Measurements from ENCODE around the gene NAALADL2. TPM values are rescaled to one million over a fixed set of nuclear protein-coding genes. Genes with fewer than 3 reads are reported as not detected.
"Not testable (repeated sequence)": the region's sequence is repeated elsewhere in the genome, so short reads cannot be mapped to it uniquely, and the experiment has no call there.

Gene NAALADL2
- polyA plus RNA-seq, 1 donor, result 5.9 TPM

DNA sequence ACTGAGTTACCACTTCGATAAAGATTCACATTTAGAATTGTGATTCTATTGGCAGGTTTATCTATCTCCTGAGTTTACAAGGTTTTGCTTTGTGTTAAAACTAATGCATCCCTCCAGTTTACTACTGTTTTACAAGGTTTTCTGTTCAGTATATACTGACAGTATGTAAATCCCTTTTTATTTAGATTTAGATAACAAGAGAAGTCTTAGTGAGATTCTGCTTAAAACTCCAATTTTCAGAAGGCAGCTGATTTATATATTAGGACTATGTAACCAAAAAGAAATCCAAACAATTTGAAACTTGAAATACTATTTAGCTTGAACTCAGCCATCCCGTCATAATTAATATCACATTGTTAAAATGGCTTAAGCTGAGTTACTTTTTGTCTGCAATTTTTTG, 619.2 kb downstream of the NAALADL2 start:
- no peak for DNase-seq (ENCODE audit: low read depth)

DNA sequence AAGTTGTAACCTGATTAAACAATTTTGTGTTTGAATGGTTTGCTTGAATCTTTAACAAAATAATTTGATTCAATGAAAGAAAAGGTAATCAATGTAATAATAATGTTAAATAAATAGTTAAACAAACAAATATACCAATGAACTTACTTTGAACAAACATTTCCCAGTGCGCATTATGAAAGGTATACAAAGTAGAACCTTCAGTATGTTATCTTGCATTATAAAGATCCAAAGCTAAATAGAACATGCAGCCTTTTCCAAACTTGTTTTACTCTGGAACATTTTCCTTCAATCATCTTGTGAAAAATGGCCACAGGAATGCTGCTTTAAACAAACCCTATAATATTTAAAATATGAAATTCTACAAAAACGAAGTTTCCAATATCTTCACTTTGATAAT, 620.0 kb downstream of the NAALADL2 start:
- DNase-seq (ENCODE audit: low read depth), result no peak

DNA sequence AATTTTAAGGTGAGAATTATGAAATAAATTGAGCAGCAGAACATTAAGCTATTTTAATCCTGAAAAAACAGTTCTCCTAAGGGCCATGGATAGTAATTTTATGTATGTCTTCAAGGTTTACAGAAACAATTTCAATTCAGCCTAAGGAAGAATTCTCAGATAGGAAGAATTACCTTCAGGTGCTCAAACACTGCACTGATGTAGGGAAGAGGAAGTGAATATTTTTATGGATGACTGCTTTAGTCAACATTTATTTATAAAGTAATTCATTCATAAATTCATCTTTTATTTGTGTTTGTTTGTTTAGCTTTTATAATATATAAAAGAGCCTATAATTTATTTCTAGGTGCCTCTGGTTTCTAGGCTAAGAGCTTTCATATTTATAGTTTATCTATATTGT, 620.7 kb downstream of the NAALADL2 start:
- no peak for DNase-seq (ENCODE audit: low read depth)

DNA sequence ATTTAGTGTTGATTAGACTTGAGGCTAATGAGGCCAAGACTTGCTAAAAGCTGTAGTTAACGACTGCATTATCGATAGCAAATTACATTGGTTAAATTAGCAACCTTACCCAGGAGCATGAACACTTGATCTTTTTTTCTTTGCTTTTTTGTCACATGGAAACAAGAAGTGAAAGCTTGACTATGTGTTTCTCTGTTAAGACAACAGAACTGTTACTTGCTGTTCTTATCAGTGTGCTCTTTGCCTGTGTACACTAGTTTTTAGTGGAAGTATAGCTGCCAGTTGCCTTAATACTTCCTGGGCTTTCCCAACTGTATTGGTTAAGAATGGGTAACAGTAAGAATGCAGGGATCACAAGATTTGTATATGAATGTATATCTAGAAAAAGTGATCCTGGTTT, 625.5 kb downstream of the NAALADL2 start:
- no peak for DNase-seq (ENCODE audit: low read depth)

DNA sequence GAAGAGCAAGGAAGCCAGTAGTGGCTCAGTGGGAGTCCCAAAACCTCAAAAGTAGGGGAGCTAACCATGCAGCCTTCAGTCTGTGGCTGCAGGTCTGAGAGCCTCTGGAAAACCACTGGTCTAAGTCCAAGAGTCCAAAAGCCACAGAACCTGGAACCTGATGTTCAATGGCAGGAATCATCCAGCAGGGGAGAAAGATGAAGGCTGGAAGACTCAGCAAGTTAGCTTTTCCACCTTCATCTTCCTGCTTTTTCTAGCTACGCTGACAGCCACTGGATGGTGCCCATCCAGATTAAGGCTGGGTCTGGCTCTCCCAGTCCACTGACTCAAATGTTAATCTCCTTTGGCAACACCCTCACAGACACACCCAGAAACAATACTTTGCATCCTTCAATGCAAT, 626.3 kb downstream of the NAALADL2 start:
- DNase-seq (ENCODE audit: low read depth), result no peak

DNA sequence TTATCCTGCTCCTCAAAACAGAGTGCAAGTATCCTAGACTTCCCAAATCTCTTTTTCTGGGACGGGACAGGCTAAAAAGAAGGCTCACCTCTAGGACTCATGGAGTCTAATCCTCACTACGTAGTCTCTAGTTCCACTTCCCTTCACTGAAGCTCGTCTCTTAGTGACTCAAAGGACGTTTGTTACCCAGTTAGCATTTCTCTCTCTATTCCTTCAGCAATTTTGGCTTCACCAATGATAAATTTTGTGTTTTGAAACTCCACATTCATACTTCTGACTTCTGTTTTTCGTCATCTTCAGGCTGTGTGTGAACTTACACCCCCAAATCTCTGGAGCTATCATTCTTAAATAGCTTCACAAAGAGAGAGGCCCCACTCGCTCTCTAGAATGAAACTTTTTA, 627.1 kb downstream of the NAALADL2 start:
- DNase-seq (ENCODE audit: low read depth), result no peak

DNA sequence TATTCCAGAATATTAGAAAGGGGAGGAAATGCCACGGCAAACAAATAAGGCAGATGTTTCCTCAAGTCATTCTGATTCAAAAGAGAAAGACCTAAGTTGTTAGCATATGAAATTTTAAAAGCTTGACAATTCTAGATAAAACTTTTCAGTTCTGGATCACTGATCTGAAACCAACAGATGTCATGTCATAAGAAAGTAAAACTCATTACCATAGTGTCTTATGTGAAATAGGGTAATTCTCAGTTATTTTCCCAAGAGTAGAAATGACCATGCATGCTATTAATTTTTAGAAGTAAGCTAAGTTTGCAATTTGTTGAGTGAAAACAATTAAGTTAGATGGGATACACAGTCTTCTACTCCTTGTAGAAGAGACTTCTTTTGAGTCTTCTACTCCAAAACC, 630.3 kb downstream of the NAALADL2 start:
- no peak for DNase-seq (ENCODE audit: low read depth)

DNA sequence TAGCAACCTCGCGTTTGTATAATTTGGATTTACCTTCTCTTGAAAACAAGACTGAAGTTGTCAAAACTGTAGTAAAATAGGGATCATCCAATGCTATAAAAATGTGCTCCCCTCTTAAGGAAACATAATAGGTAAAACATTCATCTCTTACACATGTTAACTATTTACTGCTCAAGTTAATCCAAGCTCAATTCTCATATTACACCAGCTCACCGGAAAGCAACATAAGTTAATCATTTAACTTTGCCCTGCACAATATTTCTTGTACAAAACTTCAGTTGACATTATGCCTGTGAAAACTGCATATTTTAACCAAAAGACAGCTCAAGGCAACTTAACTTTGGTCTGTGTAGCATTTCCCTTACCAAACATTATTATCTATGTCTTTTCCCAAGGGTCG, 634.2 kb downstream of the NAALADL2 start:
- DNase-seq (ENCODE audit: low read depth), result no peak

DNA sequence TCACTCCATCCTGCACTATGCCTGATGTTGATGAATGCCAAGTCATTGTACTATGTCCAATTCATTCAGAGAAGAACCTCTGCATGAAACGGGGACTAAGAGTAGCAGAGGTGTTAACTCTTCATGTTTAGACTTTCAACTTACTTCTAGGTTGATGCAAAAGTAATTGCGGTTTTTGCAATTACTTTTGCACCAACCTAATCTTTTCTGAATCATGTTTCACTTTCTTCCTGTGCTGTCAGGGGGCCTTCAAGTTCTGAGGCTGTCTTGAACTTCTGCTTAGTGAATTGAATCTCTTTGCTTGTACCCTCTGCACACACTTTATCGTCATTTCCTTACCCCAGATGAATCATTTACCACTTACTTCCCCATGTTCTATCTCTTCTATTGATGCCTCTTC, 636.2 kb downstream of the NAALADL2 start:
- no peak for DNase-seq (ENCODE audit: low read depth)

DNA sequence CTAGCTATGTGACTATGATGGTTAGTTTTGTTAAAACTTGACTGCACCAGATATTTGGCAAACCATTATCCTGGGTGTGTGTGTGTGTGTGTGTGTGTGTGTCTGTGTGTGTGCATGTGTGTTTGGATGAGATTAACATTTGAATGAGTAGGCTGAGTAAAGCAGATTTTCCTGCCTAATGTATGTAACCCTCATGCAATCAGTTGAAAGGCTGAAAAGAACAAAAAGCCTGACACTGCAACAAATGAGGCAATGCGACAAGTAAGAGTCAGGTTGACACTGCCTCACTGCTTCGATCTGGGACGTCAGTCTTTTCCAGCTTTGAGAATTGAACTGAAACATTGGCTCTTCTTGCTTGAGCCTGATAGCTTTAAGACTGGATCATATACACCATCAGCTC, 643.0 kb downstream of the NAALADL2 start:
- DNase-seq (ENCODE audit: low read depth), result no peak

DNA sequence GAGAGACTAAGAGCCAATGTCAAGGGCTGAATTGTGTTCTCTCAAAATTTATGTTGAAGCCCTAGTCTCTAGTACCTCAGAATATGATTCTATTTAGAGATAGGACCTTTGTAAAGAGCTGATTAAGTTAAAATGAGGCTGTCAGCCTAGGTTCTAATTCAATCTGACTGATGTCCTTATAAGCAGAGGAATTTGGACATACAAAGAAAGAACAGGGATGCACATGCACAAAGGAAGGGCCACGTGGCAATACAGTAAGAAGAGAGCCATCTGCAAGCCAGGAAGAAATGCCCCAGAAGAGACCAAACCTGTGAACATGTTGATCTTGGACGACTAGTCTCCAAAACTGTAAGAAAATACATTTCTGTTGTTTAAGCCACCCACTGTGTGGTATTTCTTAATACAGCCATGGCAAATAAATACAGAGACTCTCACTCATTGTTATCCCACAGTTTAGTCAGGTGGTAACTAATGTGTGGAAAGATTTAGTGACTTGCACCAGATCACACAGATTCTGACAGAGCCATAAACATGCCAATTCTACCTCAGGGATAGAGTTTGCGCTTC, 652.2 kb downstream of the NAALADL2 start:
- no peak for DNase-seq (ENCODE audit: low read depth)

DNA sequence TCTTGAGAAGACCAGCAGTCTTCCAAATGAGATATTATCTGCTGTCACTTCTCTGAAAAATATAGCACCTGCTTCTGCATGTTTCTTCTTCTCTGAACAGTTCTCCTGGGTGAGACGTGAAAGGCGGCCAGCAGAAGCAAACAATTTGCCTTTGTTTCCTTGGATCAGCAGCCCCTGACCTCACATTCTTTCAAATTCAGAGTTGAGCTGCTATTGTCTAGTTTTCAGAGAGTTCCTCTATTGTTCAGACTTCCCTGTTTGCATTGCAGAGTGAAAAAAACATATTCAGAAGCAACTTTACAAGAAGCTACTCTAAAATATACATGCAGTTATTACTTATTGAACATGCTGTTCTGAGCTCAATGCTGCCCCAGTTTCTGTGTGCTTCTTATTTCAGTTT, 653.6 kb downstream of the NAALADL2 start:
- no peak for DNase-seq (ENCODE audit: low read depth)

DNA sequence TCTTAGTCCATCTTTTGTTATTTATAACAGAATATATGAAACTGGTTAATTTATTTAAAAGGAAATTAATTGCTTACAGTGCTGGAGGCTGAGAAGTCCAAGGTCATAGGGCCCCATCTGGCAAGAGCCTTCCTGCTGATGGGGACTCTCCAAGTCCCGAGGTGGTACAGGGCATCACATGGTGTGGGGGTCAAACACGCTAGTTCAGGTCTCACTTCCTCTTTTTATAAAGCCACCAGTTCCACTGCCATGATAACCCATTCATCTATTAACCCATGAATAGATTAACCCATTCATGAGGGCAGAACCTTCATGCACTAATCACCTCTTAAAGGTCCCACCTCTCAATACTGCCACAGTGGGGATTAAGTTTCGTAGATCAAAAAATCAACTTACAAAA, 659.3 kb downstream of the NAALADL2 start:
- no peak for DNase-seq (ENCODE audit: low read depth)

DNA sequence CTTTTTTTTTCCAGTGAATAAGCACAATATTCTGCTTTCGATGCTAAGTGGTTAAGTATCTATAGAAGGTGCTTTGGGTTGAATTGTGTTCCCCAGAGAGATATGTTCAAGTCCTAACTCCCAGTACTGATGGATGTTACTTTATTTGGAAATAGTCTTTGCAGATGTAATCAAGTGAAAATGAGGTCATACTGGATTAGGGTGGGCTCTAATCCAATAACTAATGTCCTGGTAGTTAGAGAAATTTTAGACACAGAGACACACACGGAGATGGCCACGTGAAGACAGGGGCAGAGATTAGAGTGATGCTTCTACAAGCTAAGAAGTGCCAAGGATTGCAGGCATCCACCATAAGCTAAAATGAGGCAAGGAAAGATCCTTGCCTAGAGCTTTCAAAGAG, 662.3 kb downstream of the NAALADL2 start:
- DNase-seq (ENCODE audit: low read depth), result no peak

DNA sequence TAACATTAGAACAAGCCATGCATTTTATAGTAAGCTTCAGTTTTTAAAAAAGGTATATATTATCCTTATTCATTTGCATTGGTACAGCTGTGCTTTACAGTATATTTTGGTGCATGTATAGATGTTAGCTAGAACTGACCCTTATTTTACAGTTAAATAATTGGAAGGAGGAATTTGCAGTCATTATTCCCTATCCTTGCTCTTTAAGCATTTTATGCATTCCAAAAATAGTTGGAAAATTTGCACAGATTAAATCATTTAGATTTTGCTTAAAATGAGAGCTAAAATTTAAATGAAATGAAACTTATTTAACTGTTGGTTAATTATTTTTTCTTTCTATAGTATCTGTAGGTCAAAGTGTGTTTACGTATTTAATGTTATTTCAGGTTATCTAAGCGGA, 667.1 kb downstream of the NAALADL2 start:
- DNase-seq (ENCODE audit: low read depth), result no peak

DNA sequence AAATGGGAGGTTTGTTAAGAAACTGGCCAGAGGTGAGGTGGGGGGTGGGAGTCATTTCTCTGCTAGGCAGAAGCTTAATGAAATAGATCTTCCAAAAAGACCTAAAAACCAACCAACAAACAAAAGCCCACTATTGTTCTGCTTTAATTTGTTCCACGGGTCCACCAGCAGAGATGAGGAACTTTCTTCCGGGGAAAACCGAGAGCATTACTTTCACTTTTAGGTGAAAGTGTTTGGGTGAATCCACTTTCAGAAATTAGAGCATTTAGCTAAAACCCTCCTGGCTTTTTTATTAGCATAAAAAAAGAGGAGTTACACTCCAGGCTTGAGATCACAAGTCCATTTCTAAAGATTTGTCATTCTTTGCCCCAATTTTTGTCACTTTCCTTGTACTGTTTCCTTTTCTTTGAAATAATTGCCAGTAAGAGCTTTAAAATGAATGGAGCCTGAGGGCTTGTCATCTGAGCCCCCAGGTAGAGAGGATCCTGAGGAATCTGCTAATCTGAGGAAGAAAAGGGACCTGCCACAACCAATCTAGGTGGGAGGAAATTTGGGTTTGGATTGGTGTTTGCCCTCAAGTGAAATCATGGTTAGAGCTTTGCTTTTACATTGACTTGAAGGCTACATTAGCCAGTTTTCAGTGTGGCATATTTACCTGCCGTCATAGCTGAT, 667.6 kb downstream of the NAALADL2 start:
- DNase-seq (ENCODE audit: low read depth), result no peak

DNA sequence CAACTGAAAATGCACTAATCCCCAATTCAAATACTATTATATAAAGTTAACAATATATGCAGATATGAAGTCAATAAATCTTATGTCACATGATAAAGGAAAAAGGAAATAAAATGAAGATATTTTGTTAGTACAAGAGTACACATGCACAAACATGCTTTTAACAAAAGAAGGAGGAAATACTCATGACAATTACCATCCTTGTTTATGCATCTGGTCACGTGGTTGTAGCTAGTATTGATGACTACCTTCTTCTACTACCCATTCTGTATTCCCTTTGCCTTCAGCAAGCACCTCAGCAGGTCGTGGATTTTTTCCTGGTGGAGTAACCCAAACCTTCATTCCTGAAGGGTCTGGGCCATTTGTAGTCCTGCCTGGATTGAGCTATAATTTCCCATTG, 669.6 kb downstream of the NAALADL2 start:
- not testable (repeated sequence) for DNase-seq (ENCODE audit: low read depth)

DNA sequence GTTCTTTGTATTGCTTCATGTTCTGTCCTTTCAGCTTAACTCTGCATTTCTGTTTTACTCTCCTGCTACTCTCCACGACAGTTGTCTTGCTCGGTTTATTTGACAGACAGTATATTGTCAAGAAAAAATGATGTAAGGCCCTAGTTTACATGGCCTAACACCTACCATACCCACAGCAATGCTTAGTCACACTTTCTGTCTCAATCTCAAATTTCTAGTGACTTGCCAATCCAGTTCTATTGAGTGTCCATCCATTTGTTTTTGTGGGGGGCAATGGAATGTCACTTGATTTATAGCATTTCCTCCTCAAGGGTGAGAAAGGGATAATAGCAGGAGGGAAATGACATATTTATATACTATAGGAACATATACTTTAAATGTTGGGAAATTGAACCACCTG, 676.2 kb downstream of the NAALADL2 start:
- no peak for DNase-seq (ENCODE audit: low read depth)

DNA sequence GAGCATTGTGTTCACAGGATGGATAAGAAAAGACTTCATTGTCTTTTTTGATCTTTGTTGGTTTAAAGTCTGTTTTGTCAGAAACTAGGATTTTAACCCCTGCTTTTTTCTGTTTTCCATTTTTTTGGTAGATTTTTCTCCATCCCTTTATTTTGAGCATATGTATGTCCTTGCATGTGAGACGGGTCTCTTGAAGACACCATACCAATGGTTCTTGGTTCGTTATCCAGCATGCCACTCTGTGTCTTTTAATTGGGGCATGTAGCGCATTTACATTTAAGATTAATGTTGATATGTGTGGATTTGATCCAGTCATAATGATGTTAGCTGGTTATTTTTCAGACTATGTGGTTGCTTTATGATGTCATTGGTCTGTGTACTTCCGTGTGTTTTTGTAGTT, 687.0 kb downstream of the NAALADL2 start:
- DNase-seq (ENCODE audit: low read depth), result no peak

DNA sequence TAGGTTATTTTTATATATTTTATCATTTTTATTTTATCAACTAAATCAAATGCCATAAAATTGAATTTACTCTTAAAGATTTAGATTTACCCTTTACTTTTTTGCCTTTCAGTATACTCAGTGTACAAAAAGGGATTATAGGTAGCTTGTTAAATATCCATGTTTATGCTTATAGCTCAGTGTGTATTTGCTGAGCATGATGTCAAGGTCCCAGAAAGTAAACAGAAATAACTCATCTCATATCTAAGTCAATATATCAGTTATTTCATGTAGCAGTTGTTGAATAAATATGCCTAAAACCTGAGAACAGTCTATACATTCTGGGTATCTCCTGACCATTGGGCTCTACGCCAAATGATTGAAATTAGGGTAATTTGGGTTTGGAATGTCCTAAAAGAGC, 693.8 kb downstream of the NAALADL2 start:
- no peak for DNase-seq (ENCODE audit: low read depth)

DNA sequence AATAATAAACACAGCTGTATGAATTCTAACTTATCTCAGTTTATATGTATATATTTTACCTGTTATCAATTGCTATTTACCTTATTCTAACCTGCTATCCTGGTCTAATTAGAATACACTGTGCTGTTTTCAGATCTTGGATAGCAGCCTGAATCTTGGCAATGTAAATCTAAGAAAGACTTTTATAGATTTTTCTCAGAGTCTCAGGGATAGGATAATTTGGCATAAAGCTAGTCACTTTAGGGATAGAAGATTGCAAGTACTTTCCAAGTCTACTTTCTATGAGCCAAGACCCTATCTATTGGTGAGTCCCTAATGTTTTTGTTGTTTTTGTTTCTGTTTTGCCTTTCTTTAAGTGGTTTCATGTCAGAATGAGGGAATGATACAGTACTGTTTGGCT, 695.7 kb downstream of the NAALADL2 start:
- DNase-seq (ENCODE audit: low read depth), result peak; percentile 2

DNA sequence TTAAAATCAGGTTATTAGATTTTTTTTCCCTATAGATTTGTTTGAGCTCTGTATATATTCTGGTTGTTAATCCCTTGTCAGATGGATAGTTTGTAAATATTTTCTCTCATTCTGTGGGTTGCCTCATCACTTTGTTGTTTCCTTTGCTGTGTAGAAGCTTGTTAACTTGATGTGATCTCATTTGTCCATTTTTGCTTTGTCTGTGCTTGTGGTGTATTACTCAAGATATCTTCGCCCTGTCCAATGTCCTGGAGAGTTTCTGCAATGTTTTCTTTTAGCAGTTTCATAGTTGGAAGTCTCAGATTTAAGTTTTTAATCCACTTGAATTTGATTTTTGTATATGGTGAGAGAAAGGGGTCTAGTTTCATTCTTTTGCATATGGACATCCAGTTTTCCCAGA, 699.1 kb downstream of the NAALADL2 start:
- DNase-seq (ENCODE audit: low read depth), result no peak

DNA sequence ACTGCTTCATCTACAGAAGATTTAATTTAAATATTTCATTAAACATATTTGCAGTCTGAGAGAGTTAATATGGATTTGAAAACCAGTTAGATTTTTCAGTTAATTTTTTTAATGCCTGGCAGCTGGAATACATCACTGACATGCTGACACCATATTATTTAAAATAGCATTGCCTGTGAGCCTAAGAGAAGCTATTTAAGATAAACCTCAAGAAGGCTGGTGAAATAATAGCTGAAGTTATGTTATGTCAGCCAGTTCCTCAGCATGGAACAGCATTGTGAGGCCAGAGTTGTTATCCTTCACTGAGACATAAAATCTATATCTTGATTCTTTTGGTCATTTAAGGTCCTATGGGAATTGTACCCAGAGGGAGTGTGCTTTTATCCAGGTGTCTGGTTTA, 705.2 kb downstream of the NAALADL2 start:
- no peak for DNase-seq (ENCODE audit: low read depth)

DNA sequence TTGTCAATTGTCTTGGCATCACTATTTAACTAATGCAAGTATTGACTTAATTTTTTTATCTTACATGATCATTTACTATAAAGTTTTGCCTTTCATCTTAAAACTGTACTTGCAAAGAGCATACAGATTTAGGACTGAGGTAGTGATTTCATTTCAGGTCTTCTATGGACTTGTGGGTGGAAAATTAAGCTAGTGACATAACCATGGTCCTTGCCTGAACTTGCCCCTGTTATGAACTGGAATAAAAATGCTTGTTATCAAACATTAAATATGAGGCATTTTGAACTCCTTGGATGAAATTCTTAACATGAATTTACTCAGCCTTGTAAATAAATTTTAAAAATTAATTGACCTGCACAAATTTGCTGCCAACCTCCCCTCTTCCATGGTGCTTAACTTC, 712.0 kb downstream of the NAALADL2 start:
- DNase-seq (ENCODE audit: low read depth), result no peak

All from forelimb muscle (tissue), 1 donor.